ENCODE measurements around the gene RNF146. TPM values are rescaled to one million over a fixed set of nuclear protein-coding genes. Genes with fewer than 3 reads are reported as not detected.

RNF146 gene, protein sequence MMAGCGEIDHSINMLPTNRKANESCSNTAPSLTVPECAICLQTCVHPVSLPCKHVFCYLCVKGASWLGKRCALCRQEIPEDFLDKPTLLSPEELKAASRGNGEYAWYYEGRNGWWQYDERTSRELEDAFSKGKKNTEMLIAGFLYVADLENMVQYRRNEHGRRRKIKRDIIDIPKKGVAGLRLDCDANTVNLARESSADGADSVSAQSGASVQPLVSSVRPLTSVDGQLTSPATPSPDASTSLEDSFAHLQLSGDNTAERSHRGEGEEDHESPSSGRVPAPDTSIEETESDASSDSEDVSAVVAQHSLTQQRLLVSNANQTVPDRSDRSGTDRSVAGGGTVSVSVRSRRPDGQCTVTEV
- 46.1 and 57.7 TPM in 2 replicates for total RNA-seq

DNA sequence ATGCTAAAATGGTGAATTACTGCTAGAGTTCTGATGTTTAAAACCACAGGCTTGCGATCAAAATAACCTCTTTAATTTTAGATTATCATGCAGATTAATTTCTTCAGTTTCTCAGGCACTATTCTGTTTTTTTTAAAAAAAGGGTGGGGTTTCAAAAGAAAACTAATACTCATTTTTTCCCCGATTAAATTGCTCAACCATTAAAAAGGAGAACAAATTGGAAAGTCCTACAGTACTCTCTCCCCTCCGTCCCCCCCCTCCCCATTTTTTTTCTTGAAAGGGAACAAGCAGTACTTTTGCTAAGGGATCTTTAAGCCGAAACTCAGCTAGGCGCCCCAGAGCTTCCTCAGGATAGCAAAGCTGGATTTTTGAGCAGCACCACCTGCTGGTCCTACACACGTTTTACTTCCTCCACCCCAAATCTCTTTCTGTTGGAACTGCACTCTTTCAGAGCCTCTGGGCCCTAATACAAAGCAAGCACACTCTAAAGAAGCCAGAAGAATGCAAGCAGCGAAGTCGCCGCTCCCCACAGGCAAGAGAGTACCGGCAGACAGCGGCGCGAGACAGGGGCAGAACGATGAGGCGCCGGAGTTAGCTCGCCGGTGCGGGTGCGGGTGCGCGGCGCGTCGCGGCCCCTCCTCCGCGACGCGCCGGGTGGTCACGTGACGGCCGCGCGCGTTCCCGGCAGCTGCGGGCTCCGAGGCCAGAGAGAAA is at the start of gene RNF146:
TSS of gene RNF146 (plus strand) at position 687 of the 714 bp plus-strand sequence. CDS start 13,475 bp downstream, outside the sequence.

Other genes with a start within 250 kb of the RNF146 start
- 3.7 and 17.4 TPM in 2 replicates for gene RSPO3, start 148.2 kb upstream of the RNF146 start, total RNA-seq
- gene ECHDC1, start 76.7 kb downstream of the RNF146 start, total RNA-seq, result 43.6 and 54.5 TPM in 2 replicates
- gene KIAA0408, start 192.5 kb downstream of the RNF146 start, total RNA-seq, result 0.37 and 0.71 TPM in 2 replicates